HG03469 (cell line): ENCODE results near the gene PRKCA.
"Not testable (repeated sequence)": the region's sequence is repeated elsewhere in the genome, so short reads cannot be mapped to it uniquely, and the experiment has no call there.

ENCODE experiments used
- ATAC-seq: cut with Tn5 transposase; IDR thresholded peaks from one replicate; pipeline ENCODE4 v1.9.1; 2021; ENCODE audit warnings: mild to moderate bottlenecking, moderate library complexity, moderate number of reproducible peaks; ENCODE audit not compliant: unreplicated experiment

The PRKCA gene

DNA sequence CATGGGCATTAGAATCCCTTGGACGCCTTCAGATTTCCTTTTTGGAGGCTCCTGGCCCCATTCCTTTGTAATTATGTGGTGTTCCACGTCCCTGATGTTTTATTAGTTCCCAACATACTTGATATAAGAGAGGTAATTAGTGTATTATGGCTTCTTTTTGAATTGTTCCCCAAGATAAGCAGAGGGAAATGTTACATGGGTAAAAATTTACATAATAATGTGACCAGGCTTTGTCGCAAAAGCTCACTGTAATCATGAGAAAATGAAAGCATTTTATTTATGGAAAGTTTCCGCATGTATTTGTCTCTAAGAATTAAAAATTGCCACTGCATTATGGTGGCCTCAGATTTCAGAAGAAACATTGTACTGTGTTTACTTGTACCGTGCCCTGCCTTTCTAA, 177.8 kb downstream of the PRKCA start:
- no peak for ATAC-seq

- no peak for ATAC-seq
Measured at GRCh38 chr17:66480802-66481201, 178.4 kb downstream of the PRKCA start.

GRCh38 chr17:66481271-66481670, 178.9 kb downstream of the PRKCA start:
- no peak for ATAC-seq

DNA sequence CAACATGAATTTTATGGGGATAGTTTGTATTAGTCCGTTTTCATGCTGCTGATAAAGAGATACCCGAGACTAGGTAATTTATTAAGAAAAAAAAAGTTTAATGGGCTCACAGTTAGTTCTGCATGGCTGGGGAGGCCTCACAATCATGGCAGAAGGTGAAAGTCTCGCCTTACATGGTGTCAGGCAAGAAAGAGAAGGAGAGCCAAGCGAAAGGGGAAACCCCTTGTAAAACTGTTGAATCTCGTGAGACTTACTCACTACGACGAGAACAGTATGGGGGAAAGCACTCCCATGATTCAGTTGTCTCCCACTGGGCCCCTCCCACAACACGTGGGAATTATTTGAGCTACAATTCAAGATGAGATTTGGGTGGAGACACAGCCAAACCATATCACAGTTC, 181.5 kb downstream of the PRKCA start:
- no peak for ATAC-seq

- no peak for ATAC-seq
Measured at GRCh38 chr17:66485309-66485947, 183.0 kb downstream of the PRKCA start.

GRCh38 chr17:66487121-66487520, 184.7 kb downstream of the PRKCA start:
- ATAC-seq = no peak

DNA sequence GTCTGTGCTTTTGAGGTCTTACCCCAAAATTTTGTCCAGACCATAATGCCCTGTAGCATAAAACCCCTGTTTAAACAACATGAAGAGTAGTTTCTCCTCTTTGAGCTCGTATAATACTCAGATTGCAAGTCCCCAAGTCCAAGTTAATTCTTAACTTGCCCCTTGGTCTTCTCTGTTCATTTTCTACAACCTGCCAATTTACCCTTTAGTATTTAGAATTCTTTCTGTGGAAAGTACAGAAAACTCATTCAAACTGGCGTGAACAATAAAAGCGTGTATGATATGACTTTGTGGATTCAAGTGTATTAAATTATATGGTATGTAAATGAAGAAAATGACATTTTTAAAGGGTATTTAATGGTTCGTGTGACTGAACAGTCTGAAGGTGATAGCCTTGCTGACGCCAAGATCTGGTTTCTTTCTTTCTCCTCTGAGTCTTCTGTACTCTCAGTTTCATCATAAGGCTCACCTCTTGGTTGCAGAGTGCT, 185.6 kb downstream of the PRKCA start:
- no peak for ATAC-seq

DNA sequence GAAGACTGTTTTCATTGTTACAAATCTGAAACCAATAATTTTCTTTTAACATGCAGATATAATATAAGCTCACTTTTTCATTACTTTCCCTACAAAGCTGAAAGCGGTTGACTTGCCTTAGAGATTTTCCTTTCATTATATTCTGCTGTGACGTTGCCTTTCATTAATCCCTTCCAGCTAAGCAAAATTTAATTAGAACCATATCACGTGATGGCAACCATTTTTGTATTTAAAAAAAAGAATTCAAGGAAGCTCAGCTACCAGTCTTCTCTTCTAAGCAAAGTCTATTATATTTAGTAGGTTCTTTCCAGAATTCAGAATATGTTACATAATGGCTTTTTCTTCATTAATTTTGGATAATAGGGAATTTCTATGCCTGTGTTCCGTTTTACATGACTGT, 186.5 kb downstream of the PRKCA start:
- ATAC-seq = no peak

DNA sequence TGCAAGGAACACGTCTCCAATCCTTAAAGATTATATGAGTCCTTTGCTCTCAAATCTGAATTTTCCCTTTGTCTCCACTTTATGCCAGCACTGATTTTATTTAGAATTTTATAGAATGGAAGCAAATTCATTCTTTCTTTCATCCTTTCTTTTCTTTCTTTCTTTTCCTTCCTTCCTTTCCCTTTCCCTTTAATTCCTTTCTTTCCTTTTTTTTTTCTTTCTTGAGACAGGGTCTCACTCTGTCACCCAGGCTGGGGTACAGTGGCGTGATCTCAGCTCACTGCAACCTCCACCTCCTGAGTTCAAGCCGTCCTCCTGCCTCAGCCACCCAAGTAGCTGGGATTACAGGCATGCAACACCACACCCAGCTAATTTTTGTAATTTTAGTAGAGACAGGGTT, 187.2 kb downstream of the PRKCA start:
- ATAC-seq = not testable (repeated sequence)

GRCh38 chr17:66491213-66491612, 188.8 kb downstream of the PRKCA start:
- ATAC-seq = no peak

GRCh38 chr17:66491665-66492064, 189.3 kb downstream of the PRKCA start:
- ATAC-seq = no peak

DNA sequence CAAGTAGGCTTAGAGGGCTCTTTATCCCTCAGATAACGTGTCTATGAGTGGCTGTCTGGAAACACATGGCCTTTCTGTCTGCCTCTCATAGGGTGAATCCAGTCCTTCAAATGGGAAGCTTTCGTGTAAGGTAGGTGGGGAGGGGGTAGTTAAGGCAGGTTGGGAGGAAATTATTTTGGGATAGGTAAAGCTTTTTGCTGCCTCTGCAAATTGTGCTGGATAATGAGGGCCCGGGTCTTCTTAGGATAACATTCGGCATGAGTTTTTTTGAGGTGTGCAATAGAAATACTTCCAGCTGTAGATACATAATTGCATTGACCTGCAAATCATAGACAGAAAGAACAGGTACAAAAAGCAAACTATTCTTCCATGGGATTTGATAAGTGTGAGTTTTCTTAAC, 189.7 kb downstream of the PRKCA start:
- no peak for ATAC-seq

DNA sequence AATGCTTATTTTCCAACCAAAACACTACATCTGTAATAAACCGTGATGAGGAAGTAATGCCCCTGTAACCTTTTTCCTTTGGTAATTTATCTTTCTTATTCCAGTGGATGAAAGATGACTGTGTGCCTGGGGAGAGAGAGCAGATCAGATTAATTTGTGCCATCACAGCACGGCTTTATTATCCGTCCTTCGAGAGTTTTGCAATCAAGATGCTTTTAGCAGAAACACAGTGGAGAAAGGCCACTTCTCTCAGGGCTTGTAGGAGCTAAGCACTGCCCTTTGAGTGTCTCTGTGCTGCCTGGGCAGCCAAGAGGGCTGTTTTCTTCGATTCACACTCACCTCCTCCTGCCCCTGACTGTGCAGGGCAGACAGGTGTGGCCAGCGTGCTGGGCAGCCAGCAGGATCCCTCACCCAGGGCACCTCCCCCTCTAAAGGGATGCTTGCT, 190.2 kb downstream of the PRKCA start:
- ATAC-seq = no peak

DNA sequence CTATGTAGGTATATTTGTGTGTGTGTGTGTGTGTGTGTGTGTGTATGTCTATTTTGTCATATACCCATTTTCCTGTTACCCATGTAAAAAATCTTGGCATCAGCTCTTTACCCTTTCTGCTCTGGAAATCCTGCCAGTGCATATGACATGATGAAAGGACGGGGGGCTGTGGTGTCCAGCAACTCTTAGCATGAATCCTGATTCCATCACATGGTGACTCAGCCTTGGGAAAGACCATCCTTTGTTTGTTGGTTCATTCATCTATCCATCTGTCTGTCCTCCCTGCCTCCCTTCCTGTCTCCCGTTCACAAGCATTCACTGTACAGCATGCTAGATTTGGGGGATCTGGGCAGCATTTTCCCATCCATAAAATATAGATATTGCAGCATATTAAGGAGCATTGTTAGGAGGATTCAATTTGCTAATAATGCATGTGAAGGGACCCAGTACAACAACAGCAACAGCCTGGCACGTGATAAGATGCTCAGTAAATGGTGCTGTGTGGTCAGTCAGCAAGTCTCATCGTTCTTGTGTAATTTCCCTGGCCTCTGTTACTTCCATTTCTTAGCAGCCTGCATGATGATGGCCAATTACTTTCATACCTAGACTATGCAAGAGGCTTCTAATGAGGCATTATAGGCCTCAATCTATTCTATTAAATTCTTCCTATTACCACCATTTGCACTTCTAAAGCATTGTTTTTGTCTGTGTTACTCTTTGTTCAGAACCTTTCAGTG, 191.0 kb downstream of the PRKCA start:
- ATAC-seq = no peak

DNA sequence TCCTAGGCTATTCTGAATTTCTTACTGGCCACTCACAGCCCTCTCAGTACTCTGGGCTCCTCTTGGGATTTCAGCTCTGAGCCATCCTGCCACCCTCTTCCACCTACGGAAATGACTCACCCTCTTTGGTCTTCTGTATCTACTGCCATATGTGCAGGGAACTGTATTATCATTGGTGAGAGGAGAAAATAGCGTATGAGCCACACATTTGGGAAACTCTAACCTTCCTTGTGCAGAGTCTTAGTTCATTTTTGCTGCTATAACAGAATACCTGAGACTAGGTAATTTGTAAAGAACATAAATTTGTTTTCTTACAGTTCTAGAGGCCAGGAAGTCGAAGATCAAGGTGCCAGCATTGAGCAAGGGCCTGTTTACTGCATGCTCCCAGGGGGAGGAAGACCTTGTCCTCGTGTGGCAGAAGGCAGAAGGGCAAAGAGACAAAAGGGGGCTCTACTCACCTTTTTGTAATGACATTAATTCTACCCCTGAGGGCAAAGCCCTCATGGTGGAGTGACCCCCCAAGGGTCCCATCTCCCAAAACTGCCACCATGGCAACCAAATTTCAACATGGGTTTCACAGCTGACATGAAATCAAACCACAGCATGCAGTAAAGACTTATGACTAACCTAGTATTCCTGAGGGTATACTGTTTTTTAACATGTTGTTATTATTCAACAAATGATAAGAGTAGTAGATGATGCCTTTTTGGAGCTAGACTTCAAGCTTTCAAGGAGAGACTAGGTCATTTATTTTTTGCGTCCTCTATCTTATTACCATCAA, 191.8 kb downstream of the PRKCA start:
- no peak for ATAC-seq

DNA sequence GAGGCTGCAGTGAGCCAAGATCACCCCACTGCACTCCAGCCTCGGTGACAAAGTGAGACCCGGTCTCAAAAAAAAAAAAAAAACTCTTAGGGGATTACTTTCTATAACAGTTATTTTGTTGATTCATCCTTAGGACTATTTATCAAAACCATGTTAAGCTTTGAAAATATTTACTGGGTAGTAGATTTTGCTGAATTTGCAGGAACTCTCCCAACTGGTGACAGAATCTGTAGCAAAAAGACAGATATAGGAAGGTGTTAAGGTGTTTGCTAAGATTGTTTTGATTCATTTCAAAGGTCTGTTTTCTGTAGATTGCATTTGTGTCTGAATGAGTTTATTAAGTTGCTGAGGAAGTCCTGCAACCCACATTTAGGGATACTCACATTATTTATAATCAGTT, 192.6 kb downstream of the PRKCA start:
- no peak for ATAC-seq

DNA sequence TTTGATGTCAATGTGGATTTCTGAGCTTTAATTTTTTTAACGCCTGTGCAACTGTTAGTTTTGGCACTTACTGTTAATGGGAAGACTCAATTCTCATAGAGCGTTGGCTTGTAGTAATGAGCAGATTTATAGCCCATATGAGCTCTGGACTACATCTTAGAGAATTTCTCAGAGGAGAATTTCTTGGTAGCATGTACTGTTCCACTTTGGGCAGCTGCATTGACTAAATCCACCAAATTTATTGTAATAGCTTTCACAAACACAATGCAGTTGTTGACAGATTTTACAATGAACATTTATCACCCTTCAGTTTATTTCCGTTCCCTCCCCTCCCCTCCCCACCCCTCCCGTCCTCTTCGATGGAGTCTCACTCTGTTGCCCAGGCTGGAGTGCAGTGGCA, 193.9 kb downstream of the PRKCA start:
- no peak for ATAC-seq

GRCh38 chr17:66498580-66498979, 196.2 kb downstream of the PRKCA start:
- no peak for ATAC-seq

DNA sequence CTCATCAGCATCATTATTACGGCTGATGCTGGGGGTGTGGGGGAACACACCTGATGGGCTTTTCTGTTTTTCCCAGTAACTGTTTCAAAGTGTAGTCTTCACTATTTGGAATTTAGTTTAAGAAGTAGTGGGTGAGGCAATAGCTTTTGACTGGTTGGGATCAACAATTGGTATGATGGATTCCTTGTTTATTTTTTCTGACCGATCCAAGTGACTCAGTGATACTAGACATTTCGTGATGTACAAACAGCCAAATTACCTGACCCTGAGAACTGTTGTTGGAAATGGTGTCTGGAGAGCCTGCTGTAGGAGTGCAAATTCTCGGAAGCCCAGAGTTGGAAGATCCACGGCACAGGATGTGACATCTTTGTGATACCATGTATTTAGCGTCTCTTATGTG, 204.2 kb downstream of the PRKCA start:
- no peak for ATAC-seq

GRCh38 chr17:66507103-66507923, 204.9 kb downstream of the PRKCA start:
- no peak for ATAC-seq
